Mesenteric fat pad (tissue), 1 donor: ENCODE data around the gene CNTN5. TPM values are rescaled to one million over a fixed set of nuclear protein-coding genes. Genes with fewer than 3 reads are reported as not detected.

ENCODE experiments used
- DNase-seq: peaks from one replicate; pipeline ENCODE4 v3.0.0-alpha.2; 2020; ENCODE audit warnings: low spot score
- total RNA-seq: library from RNA; stranded (reverse); fragmentation: NEBNext Ultra II Directional; extraction: Animal tissue kit (Norgen Biotek cat#: 25700); gene quantifications from one replicate; pipeline ENCODE4 v1.2.1, GENCODE V29; 2021
- donor health status: DM: yes; HTN: yes; CAD: no.

The CNTN5 gene
- total RNA-seq, 1 donor from 2014 or later, result not detected

GRCh38 chr11:99170591-99170990, 149.8 kb downstream of the CNTN5 start:
- DNase-seq, result no peak

GRCh38 chr11:99171330-99171729, 150.6 kb downstream of the CNTN5 start:
- DNase-seq, result no peak

- no peak for DNase-seq
Observed at GRCh38 chr11:99176430-99176829, 155.7 kb downstream of the CNTN5 start.

GRCh38 chr11:99177446-99177845, 156.7 kb downstream of the CNTN5 start:
- no peak for DNase-seq

- DNase-seq, result no peak
Observed at GRCh38 chr11:99184146-99184545, 163.4 kb downstream of the CNTN5 start.

- no peak for DNase-seq
Observed at GRCh38 chr11:99188221-99188620, 167.5 kb downstream of the CNTN5 start.

GRCh38 chr11:99192716-99193115, 172.0 kb downstream of the CNTN5 start:
- DNase-seq, result no peak

GRCh38 chr11:99197477-99197876, 176.7 kb downstream of the CNTN5 start:
- DNase-seq, result no peak

- DNase-seq, result no peak
Observed at GRCh38 chr11:99198215-99198614, 177.5 kb downstream of the CNTN5 start.

GRCh38 chr11:99199341-99199740, 178.6 kb downstream of the CNTN5 start:
- DNase-seq, result no peak

GRCh38 chr11:99200720-99201119, 180.0 kb downstream of the CNTN5 start:
- no peak for DNase-seq

- DNase-seq, result no peak
Observed at GRCh38 chr11:99208813-99209212, 188.1 kb downstream of the CNTN5 start.

- DNase-seq, result no peak
Observed at GRCh38 chr11:99229544-99229943, 208.8 kb downstream of the CNTN5 start.

- DNase-seq, result no peak
Observed at GRCh38 chr11:99234534-99234933, 213.8 kb downstream of the CNTN5 start.

GRCh38 chr11:99238401-99238800, 217.7 kb downstream of the CNTN5 start:
- no peak for DNase-seq

GRCh38 chr11:99240192-99241030, 219.7 kb downstream of the CNTN5 start:
- DNase-seq, result no peak

GRCh38 chr11:99241066-99241465, 220.3 kb downstream of the CNTN5 start:
- no peak for DNase-seq

- DNase-seq, result no peak
Observed at GRCh38 chr11:99244613-99245012, 223.9 kb downstream of the CNTN5 start.

- no peak for DNase-seq
Observed at GRCh38 chr11:99246199-99246598, 225.4 kb downstream of the CNTN5 start.

- DNase-seq, result no peak
Observed at GRCh38 chr11:99256614-99257013, 235.9 kb downstream of the CNTN5 start.

- DNase-seq, result no peak
Observed at GRCh38 chr11:99257131-99257530, 236.4 kb downstream of the CNTN5 start.

- no peak for DNase-seq
Observed at GRCh38 chr11:99260696-99261095, 239.9 kb downstream of the CNTN5 start.

GRCh38 chr11:99268886-99269285, 248.1 kb downstream of the CNTN5 start:
- no peak for DNase-seq
